ENCODE results near the gene MAP3K6. TPM values are rescaled to one million over a fixed set of nuclear protein-coding genes. Genes with fewer than 3 reads are reported as not detected.
A peak's percentile ranks its signal among the peaks of the same experiment; 100 is the strongest.

MAP3K6 gene
- total RNA-seq, 1 donor from 2014 or later: 48.2 TPM

DNA sequence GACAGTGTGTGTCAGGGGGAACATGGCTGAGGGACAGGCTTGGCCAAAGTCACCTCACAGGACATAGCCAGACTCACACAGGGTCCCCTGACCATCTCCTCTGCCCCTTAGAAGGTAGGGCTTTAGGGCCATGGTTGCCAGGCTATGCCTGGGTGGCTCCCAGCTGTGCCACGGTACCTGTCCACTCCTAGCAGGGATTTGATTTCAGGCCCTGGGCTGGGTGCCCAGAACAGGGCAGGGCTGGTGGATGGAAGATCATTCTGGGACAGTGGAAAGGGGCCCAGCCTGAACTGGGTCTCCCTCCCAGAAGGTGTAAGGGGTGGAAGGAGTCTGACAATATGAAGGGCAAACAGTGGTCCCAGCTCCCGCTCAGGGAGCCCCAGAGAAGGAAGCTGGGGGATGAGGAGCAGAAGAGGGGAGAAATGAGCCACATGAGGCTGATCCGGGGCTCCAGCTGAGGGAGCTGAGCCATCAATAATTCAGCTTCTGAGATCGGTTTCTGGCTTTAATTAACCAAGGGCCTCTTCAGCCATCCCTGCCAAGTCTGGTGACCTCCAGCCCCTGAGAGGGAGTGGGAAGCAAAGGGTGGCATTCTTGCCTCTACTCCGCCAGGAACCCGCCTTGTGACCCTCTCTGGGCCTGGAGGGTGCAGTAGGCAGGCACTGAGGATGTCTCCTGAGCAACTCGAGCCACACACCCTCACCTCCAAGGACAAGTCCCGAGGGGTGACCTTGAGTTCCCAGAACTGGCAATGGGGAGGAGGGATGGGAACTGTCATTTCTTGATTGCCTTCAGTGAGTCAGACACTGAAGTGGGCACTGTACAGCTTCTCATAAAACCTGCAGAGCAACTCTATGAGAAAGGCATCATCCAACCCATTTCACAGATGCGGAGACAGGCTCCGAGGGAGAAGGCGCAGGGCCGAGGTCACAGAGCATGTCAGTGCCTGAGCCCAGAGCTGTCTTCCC, 14.3 kb upstream of the MAP3K6 start:
- TF ChIP-seq, protein P1, sequence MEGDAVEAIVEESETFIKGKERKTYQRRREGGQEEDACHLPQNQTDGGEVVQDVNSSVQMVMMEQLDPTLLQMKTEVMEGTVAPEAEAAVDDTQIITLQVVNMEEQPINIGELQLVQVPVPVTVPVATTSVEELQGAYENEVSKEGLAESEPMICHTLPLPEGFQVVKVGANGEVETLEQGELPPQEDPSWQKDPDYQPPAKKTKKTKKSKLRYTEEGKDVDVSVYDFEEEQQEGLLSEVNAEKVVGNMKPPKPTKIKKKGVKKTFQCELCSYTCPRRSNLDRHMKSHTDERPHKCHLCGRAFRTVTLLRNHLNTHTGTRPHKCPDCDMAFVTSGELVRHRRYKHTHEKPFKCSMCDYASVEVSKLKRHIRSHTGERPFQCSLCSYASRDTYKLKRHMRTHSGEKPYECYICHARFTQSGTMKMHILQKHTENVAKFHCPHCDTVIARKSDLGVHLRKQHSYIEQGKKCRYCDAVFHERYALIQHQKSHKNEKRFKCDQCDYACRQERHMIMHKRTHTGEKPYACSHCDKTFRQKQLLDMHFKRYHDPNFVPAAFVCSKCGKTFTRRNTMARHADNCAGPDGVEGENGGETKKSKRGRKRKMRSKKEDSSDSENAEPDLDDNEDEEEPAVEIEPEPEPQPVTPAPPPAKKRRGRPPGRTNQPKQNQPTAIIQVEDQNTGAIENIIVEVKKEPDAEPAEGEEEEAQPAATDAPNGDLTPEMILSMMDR (IDR thresholded peaks at IDR 0.05): no peak
- Mint-ChIP-seq H3K4me3 (ENCODE audit: unreplicated experiment) (no peak overlapping the region), H3K9me3 (ENCODE audit: unreplicated experiment) (no peaks in the 10 kb centered on the region), H3K27ac (ENCODE audit: unreplicated experiment) (peak overlapping the region; percentile 78), H3K27me3 (ENCODE audit: unreplicated experiment) (no peaks in the 10 kb centered on the region), H3K4me1 (ENCODE audit: unreplicated experiment) (peaks cover 22% of the 10 kb centered on the region), H3K36me3 (ENCODE audit: unreplicated experiment) (no peaks in the 10 kb centered on the region)
- DNase-seq (ENCODE audit: extremely low spot score, unreplicated experiment): no peak

DNA sequence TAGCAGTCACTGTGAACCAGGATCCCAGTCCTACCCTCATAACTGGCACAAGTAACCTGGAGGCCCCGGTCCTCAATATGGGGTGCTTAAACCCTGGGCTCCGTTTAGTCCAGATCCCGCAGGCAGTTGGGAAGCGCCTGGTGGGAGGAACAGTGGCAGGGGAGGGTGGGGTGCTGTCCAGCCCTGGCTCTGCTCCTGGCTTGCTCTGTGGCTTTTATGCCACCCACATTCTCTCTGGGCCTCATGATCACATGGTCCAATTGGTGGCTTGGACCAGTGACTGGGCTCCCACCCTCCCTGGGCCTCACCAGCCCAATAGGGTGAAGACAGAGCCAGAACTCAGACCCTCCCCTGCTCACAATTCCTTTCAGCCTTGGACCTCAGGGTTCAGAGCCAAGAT, 13.5 kb upstream of the MAP3K6 start:
- H3K4me3 Mint-ChIP-seq (ENCODE audit: unreplicated experiment): no peak overlapping the region
- TF ChIP-seq, protein P1 (IDR thresholded peaks at IDR 0.05): no peak
- peaks cover 22% of the 10 kb centered on the region for H3K4me1 Mint-ChIP-seq (ENCODE audit: unreplicated experiment)
- H3K27me3 Mint-ChIP-seq (ENCODE audit: unreplicated experiment): no peaks in the 10 kb centered on the region
- H3K36me3 Mint-ChIP-seq (ENCODE audit: unreplicated experiment): no peaks in the 10 kb centered on the region
- no peak for DNase-seq (ENCODE audit: extremely low spot score, unreplicated experiment)
- no peaks in the 10 kb centered on the region for H3K9me3 Mint-ChIP-seq (ENCODE audit: unreplicated experiment)
- H3K27ac Mint-ChIP-seq (ENCODE audit: unreplicated experiment): no peak overlapping the region

DNA sequence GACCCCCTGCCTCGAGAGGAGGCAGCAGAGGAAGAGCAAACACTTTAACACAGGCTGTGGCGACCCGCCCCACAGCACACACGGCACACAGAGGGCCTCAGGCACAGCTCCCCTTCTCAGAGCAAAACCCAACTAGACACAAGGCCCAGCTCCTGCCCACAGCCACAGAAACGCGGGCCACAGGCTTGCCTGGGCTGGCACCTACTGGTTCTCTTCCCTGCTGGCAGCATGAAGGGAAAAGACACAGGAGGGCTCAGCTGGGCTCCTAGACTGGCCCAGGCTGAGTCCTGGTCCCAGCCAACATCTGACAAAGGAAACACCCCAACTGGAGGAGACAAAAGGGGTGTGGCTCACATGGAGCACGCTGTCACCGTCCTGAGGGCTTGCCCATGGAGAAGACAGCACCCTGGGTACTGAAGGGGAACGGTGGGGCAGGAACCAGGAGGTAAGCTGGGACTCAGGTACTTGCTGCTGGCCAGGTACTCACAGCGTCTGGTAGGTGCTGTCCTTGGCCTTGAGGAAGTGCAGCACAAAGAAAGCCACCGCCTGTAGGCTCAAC, 12.9 kb upstream of the MAP3K6 start:
- Mint-ChIP-seq H3K27me3 (ENCODE audit: unreplicated experiment) (no peaks in the 10 kb centered on the region), H3K36me3 (ENCODE audit: unreplicated experiment) (no peaks in the 10 kb centered on the region), H3K9me3 (ENCODE audit: unreplicated experiment) (no peaks in the 10 kb centered on the region), H3K4me1 (ENCODE audit: unreplicated experiment) (peaks cover 22% of the 10 kb centered on the region), H3K4me3 (ENCODE audit: unreplicated experiment) (no peak overlapping the region), H3K27ac (ENCODE audit: unreplicated experiment) (peak overlapping the region; percentile 10)
- TF ChIP-seq, protein P1 (IDR thresholded peaks at IDR 0.05): no peak
- no peak for DNase-seq (ENCODE audit: extremely low spot score, unreplicated experiment)

DNA sequence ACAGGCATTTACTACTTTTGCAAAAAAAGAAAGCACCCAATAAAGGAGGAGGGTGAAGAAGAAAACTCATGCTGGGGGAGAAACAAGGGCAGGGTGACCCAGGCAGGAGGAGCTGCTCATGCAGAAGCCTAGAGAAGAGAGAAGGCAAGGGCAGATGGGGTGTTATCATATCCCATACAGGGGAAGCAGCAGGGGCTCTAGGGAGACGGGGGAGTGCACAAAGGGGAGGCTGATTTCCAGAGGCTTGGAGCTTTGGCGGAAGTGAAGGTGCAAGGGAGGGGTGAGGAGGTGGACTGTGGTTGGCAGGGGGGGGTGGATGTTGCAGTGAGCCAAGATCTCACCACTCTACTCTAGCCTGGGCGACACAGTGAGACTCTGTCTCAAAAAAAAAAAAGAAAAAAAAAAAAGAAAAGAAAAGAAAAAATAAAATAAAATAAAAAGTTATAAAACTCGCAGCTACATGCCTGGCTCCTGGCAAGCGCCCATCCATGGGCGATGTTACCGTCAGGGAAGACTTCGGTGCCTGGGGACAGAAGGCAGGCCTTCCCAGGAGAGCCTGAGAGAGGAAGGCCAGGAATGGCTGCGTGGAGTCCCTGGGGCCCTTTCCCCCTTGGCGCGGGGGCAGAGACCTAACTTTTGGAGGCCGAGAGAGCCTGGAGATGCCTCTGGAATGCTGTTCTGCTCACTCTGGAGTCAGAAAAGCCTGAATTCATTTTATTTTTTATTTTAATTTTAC, 11.2 kb upstream of the MAP3K6 start:
- Mint-ChIP-seq H3K4me1 (ENCODE audit: unreplicated experiment) (peaks cover 20% of the 10 kb centered on the region), H3K27me3 (ENCODE audit: unreplicated experiment) (no peaks in the 10 kb centered on the region), H3K36me3 (ENCODE audit: unreplicated experiment) (no peaks in the 10 kb centered on the region), H3K4me3 (ENCODE audit: unreplicated experiment) (no peak overlapping the region), H3K9me3 (ENCODE audit: unreplicated experiment) (no peaks in the 10 kb centered on the region), H3K27ac (ENCODE audit: unreplicated experiment) (no peak overlapping the region)
- DNase-seq (ENCODE audit: extremely low spot score, unreplicated experiment): no peak
- TF ChIP-seq, protein P1 (IDR thresholded peaks at IDR 0.05): no peak
